Activated CD8-positive, alpha-beta memory T cell treated with anti-CD3 and anti-CD28 coated beads for 36 hours (primary cell): Measurements from ENCODE around the gene KRTAP5-8. TPM values are rescaled to one million over a fixed set of nuclear protein-coding genes. Genes with fewer than 3 reads are reported as not detected.
"Not testable (repeated sequence)": the region's sequence is repeated elsewhere in the genome, so short reads cannot be mapped to it uniquely, and the experiment has no call there.

ENCODE experiments used
- CTCF ChIA-PET: fragments of 350-600 bp; sonication (Branson Sonifier 250); formaldehyde crosslinking; loops from one replicate; lab custom pipeline; 2021; ENCODE audit warnings: antibody characterized with exemption; lab: Charles Lee
- POLR2A ChIA-PET: fragments of 350-600 bp; sonication (Branson Sonifier 250); formaldehyde crosslinking; loops from one replicate; lab custom pipeline; 2021; ENCODE audit warnings: antibody characterized with exemption; lab: Charles Lee
- total RNA-seq, 2 experiments: library from RNA; stranded (reverse); gene quantifications; one replicate each; pipeline ENCODE4 v1.2.3, GENCODE V29; 2021

Gene KRTAP5-8
- total RNA-seq, 2 experiments from 2014 or later = not detected

GRCh38 chr11:71505001-71505400 is 32.8 kb upstream of the KRTAP5-8 start:
- CTCF ChIA-PET = no interaction called here
- POLR2A ChIA-PET = no interaction called here

GRCh38 chr11:71505781-71506180 is 32.0 kb upstream of the KRTAP5-8 start:
- ChIA-PET POLR2A (no interaction called here), CTCF (no interaction called here)

- ChIA-PET CTCF (no interaction called here), POLR2A (no interaction called here)
These were observed 30.7 kb upstream of the KRTAP5-8 start for GRCh38 chr11:71507102-71507501.

GRCh38 chr11:71518506-71519471 is 19.0 kb upstream of the KRTAP5-8 start:
- CTCF ChIA-PET = no interaction called here
- POLR2A ChIA-PET = no interaction called here

GRCh38 chr11:71519546-71519945 is 18.3 kb upstream of the KRTAP5-8 start:
- CTCF ChIA-PET = no interaction called here
- POLR2A ChIA-PET = no interaction called here

- ChIA-PET POLR2A (no interaction called here), CTCF (no interaction called here)
These were observed 12.5 kb upstream of the KRTAP5-8 start for GRCh38 chr11:71525188-71525937.

- CTCF ChIA-PET = no interaction called here
- POLR2A ChIA-PET = no interaction called here
These were observed 11.8 kb upstream of the KRTAP5-8 start for GRCh38 chr11:71525938-71526495.

- CTCF ChIA-PET, POLR2A ChIA-PET: not testable (repeated sequence)
These were observed 10.8 kb upstream of the KRTAP5-8 start, which contains the start of gene KRTAP5-7 for GRCh38 chr11:71526796-71527575. Gene KRTAP5-7 (plus strand): TSS chr11:71527267. CDS start chr11:71527301, 34 bp downstream.

GRCh38 chr11:71527576-71528210 is 10.1 kb upstream of the KRTAP5-8 start:
- ChIA-PET CTCF (no interaction called here), POLR2A (no interaction called here)

GRCh38 chr11:71530602-71531001 is 7.2 kb upstream of the KRTAP5-8 start:
- ChIA-PET CTCF (no interaction called here), POLR2A (no interaction called here)

- POLR2A ChIA-PET = no interaction called here
These were observed 5.7 kb upstream of the KRTAP5-8 start for GRCh38 chr11:71532036-71532610.

GRCh38 chr11:71534711-71535608 is 2.9 kb upstream of the KRTAP5-8 start:
- POLR2A ChIA-PET, CTCF ChIA-PET: not testable (repeated sequence)

More at GRCh38 chr11:71532036-71532610, 5.7 kb upstream of the KRTAP5-8 start:
- CTCF ChIA-PET = interaction anchor here (1.2 kb wide), 1 partner anchor 10 kb away, joined by 3 read pairs; no protein-coding TSS in a partner anchor

- POLR2A ChIA-PET = no interaction called here
- CTCF ChIA-PET = no interaction called here
These were observed 2.0 kb upstream of the KRTAP5-8 start for GRCh38 chr11:71535825-71536224.

- ChIA-PET CTCF (no interaction called here), POLR2A (no interaction called here)
These were observed 288 bp upstream of the KRTAP5-8 start for GRCh38 chr11:71537537-71537936.

GRCh38 chr11:71538666-71538990 is 803 bp downstream of the KRTAP5-8 start:
- POLR2A ChIA-PET = no interaction called here
- CTCF ChIA-PET = no interaction called here

- CTCF ChIA-PET = no interaction called here
- POLR2A ChIA-PET = no interaction called here
These were observed 1.2 kb downstream of the KRTAP5-8 start for GRCh38 chr11:71539017-71539416.

GRCh38 chr11:71539971-71540370 is 2.1 kb downstream of the KRTAP5-8 start:
- POLR2A ChIA-PET, CTCF ChIA-PET: not testable (repeated sequence)
